Measurements from ENCODE around the gene FLCN.
"Not testable (repeated sequence)": the region's sequence is repeated elsewhere in the genome, so short reads cannot be mapped to it uniquely, and the experiment has no call there.

FLCN gene

GRCh38 chr17:17237026-17237799 is at the start of gene FLCN:
TSS of gene FLCN (minus strand) at chr17:17237168. CDS start at chr17:17228137, 9,031 bp downstream.
- DNase-seq (ENCODE audit: low spot score): peak; percentile 82

GRCh38 chr17:17285951-17286350 is 49.0 kb upstream of the FLCN start:
- DNase-seq (ENCODE audit: low spot score): no peak

- DNase-seq (ENCODE audit: low spot score): peak; percentile 98
These were observed 43.9 kb upstream of the FLCN start, which contains the start of gene COPS3 for GRCh38 chr17:17280613-17281549. TSS of gene COPS3 (minus strand) at chr17:17281246. CDS start at chr17:17281186, 60 bp downstream.

GRCh38 chr17:17279316-17279715 is 42.3 kb upstream of the FLCN start:
- no peak for DNase-seq (ENCODE audit: low spot score)

GRCh38 chr17:17277431-17277830 is 40.5 kb upstream of the FLCN start:
- not testable (repeated sequence) for DNase-seq (ENCODE audit: low spot score)

GRCh38 chr17:17275971-17276370 is 39.0 kb upstream of the FLCN start:
- DNase-seq (ENCODE audit: low spot score): no peak

- no peak for DNase-seq (ENCODE audit: low spot score)
These were observed 33.2 kb upstream of the FLCN start for GRCh38 chr17:17269926-17270773.

GRCh38 chr17:17264430-17264829 is 27.5 kb upstream of the FLCN start:
- no peak for DNase-seq (ENCODE audit: low spot score)

- no peak for DNase-seq (ENCODE audit: low spot score)
These were observed 22.0 kb upstream of the FLCN start for GRCh38 chr17:17258998-17259397.

GRCh38 chr17:17258011-17258410 is 21.0 kb upstream of the FLCN start:
- DNase-seq (ENCODE audit: low spot score): no peak

GRCh38 chr17:17256316-17256715 is 19.3 kb upstream of the FLCN start:
- no peak for DNase-seq (ENCODE audit: low spot score)

- not testable (repeated sequence) for DNase-seq (ENCODE audit: low spot score)
These were observed 18.7 kb upstream of the FLCN start for GRCh38 chr17:17255689-17256088.

GRCh38 chr17:17254036-17254435 is 17.1 kb upstream of the FLCN start:
- DNase-seq (ENCODE audit: low spot score): no peak

- DNase-seq (ENCODE audit: low spot score): no peak
These were observed 16.4 kb upstream of the FLCN start for GRCh38 chr17:17253406-17253805.

GRCh38 chr17:17252149-17252661 is 15.2 kb upstream of the FLCN start:
- DNase-seq (ENCODE audit: low spot score): no peak

- no peak for DNase-seq (ENCODE audit: low spot score)
These were observed 9.9 kb upstream of the FLCN start for GRCh38 chr17:17246879-17247278.

- no peak for DNase-seq (ENCODE audit: low spot score)
These were observed 6.2 kb upstream of the FLCN start for GRCh38 chr17:17243163-17243562.

- DNase-seq (ENCODE audit: low spot score): no peak
These were observed 5.3 kb upstream of the FLCN start for GRCh38 chr17:17242246-17242645.

- DNase-seq (ENCODE audit: low spot score): no peak
These were observed 4.7 kb upstream of the FLCN start for GRCh38 chr17:17241656-17242055.

- no peak for DNase-seq (ENCODE audit: low spot score)
These were observed 2.9 kb upstream of the FLCN start for GRCh38 chr17:17239832-17240231.

- DNase-seq (ENCODE audit: low spot score): peak; percentile 61
These were observed 508 bp downstream of the FLCN start for GRCh38 chr17:17236295-17237025.
